AG08396 (cell line): ENCODE results near the gene BCAN.

Experiments
- DNase-seq: peaks from one replicate; pipeline ENCODE4 v3.0.0; 2012; ENCODE audit warnings: low spot score, mixed read lengths

The BCAN gene

DNA sequence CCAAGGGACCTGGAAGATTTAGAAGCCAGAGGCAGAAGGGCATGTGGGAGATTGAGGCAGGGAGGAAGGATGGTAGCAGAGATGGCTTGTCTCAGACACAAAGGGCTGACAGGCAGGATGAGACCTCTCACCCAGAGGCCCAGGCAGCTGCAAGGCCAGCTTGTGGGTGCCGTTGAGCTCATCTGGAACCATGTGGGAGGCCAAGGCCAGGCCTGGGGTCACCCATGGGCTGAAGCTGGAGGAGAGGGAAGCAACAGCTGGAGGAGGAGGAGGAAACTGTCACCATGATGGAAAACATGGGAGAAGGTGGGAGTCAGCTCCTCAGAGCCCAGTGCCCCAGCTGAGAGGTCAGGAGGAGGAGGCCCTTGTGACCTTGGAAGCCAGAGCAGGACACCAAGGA lies 57.1 kb downstream of the BCAN start:
- no peak for DNase-seq

DNA sequence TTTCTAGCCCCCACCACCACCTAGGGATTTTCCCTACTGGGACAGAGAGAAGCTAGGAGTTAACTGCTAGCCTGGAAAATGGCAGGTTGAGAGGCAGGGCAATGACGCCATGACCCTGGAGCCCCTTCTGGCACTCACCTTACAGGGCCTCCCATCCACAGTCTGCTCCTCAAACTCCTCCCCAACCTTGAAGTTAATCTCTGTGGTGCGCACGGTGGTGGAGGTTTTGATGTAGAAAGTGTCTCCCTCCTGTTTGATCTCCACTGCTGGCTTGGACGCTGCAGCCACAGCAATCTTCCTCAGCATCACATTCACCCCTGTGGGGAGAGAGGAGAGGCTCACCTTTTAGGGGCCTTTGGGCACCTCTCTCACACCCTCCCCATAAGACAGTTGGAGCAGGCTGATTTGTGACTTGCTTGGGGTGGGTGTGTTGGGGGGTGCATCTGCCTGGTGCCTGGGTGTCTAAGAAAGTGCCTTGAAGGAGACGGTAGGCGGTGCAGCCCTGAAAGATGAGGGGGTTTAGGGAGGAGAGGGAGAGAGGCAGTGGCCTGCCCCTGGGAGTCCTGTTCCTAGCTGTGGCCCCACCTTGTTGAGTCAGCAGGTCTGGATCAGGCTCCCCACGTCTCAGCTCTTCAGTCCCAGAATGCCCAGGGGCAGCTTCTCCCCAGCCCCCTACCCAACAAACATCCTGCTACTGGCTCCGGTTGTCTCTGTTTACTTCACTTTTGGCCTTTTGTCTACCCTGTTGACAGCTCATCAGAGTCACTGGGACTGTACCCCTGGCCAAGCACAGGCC lies 59.0 kb downstream of the BCAN start:
- DNase-seq, result no peak

DNA sequence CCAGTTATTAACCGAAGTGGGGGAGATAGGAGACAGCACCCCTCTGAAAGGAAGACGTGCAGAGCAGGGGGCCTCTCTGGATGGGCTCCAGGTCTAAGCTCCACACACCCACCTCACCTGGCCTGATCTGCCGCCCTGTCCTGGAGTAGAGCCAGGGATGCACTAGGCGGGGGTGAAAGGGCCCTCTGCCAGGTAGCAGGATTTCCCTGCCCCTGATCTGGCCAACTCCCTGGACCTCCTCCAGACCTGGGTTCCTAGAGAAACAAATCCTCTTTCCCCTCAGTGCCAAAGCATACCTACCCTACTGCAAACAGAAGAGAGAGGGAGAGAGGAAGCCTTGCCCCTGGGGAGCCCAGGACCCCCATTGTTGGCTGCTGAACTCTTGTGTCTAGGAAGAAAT lies 61.4 kb downstream of the BCAN start:
- no peak for DNase-seq

DNA sequence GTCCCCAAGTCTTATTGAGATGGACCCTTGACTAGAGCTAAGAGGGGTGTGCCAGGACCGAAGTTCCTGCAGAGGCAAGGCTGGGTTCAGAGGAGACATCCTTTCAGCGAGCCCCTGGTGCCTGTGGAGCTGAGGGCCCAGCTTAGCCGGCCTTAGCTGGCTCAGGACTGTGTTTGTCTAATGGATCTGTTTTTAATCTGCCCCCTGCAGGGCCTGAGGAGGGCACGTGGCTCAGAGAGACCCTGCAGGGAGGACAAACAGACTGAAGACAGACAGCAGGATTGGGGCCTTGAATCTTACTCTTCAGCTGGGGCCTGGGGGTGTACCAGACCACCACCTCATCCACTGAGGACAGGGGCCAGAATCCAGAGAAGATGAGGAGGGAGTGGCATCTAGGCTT lies 61.8 kb downstream of the BCAN start:
- DNase-seq, result no peak

DNA sequence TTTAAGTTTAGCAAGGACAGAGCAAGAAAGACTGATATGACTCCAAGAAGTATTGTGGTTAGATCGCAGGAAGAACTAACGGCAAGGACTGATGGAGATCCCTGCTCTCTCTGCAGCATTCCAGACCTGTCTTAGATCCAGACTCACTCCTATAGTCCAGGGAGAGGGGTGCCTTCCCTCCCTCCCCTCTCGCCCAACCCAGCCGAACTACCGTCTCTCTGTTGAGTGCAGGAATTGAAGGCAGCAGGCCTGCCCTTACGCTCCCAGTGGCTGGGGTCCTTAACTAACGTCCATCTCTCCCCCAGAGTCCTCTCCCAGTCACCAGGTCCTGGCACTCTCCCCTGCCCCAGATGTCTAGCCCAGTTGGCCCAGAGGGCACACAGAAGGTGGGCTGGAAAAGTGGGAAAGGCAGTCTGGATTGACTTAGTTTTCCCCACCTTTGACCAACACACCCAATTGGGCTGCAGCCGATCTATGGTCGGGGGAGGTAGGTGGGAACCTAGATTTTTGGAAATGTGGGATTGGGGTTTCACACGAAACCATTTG lies 62.3 kb downstream of the BCAN start:
- DNase-seq, result no peak

DNA sequence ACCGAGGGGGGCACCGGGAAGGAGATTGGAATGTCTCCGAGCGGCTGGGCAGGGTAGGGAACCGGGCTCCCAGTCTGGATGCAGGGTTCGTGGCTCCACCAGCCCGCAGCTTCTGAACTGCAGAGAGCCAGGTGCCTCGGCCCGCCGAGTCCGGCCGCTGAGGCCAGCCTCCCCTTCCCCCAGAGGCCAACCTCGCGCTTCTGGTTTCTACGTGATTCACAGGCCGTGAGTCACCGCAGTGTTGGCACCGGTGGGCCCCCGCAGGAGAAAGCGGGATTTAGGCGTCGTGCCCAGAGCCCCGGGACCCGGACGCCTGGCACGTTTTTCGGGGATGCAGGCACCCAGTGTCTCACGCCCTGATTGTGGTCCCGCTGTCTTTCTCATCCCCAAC lies 63.0 kb downstream of the BCAN start:
- DNase-seq, result peak; percentile 70

DNA sequence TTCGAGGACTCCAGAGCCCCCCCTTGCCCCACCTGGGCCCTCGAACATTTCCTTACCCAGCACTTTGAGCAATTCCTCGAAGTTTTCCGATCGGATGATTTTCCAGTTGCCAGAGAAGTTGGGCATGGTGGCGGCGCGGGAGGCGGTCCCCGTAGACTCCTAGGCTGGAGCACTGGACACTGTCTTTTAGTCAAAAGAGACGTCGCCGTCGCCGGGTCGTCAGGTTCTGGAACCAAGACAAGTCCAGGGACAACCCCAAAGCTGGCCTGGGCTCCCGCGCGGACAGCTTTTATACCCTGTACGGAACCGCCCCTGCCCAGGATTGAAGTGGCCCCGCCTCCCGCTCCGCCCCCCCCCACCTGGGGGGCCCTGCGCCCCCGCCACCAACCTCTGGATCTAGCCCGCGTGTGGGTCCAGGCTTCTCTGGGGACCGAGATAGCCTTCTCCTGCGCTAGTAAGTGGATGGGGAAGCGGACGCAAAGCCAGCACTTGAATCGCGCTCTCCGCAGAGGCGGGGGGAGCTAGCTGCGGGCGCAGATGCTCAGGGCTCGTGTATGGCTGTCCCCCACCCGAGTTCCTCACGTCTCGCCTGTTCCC lies 63.5 kb downstream of the BCAN start, which contains the start of gene CRABP2:
TSS of gene CRABP2 (minus strand) at position 263 of the 597 bp plus-strand sequence. CDS start at position 126, 137 bp downstream.
- DNase-seq, result peak; percentile 39

DNA sequence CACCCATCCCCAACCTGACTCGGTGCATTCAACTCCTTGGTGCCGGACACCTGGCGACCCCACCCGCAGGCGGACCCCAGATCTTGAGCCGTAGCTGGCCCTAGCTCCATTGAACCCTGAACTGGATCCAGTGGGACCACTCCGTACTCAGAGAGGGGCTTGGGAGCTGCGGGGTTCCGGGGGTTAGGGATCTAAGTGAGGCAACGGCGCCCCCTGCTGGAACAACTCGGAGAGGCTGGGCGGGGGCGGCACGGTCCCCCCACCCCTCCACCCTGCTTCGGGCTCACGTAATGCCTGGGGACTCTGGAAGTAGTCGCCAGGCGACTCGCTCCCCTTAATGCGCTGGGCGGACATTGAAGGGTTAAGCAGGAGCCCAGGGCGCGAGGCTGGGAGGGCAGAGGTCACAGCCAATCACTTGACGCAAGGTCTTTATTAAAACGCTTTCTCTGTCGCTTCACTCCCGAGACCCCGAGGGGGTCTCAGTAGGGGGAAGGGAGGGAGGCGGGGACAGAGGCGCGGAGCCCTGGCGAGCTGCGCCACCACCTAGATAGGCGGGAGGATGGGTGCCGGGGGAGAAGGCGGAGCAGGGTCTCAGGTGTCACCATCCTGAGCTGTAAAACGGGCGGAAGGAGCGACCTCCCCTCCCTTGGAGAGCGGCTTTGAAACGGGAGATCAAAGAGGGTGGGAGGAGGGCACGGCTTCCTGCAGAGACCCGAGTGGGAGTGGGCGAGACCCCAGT lies 64.2 kb downstream of the BCAN start:
- DNase-seq, result peak; percentile 80

DNA sequence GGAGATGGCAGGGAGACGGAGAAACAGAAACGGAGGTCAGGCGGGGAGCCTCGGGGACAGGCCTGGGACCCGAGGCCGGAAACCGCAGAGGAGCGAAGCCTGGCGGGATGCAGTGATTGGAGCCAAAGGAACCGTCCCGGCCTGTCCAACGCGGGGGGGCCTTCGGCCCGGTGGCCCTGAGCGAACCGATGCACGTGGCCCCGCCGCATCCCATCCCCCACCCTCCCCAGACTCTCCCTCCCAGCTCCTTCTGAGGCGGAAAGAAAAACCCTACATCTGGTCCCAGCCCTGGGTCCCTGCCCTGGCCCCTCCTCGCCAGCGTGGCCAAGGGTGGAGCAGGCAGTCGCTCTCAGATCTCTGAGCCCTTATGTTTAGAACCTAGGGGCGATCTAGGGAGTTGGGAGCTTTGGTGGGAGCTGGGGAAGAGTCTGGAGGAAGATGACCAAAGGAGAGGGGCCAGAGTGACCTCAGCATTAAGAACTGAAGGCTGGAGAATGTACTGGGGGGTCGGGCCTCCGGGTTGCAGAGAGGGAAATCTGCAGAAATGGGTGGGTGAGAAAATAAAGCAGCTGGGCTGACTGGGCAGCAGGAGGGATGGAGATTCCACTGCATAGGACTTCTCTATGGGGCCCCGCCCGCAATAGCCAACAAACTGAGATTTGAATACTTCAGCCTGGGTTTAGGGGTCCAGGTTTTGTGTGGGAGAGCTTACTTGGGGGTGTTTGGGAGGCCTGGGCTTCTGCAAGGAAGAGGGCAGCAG lies 64.9 kb downstream of the BCAN start:
- DNase-seq, result peak; percentile 64

DNA sequence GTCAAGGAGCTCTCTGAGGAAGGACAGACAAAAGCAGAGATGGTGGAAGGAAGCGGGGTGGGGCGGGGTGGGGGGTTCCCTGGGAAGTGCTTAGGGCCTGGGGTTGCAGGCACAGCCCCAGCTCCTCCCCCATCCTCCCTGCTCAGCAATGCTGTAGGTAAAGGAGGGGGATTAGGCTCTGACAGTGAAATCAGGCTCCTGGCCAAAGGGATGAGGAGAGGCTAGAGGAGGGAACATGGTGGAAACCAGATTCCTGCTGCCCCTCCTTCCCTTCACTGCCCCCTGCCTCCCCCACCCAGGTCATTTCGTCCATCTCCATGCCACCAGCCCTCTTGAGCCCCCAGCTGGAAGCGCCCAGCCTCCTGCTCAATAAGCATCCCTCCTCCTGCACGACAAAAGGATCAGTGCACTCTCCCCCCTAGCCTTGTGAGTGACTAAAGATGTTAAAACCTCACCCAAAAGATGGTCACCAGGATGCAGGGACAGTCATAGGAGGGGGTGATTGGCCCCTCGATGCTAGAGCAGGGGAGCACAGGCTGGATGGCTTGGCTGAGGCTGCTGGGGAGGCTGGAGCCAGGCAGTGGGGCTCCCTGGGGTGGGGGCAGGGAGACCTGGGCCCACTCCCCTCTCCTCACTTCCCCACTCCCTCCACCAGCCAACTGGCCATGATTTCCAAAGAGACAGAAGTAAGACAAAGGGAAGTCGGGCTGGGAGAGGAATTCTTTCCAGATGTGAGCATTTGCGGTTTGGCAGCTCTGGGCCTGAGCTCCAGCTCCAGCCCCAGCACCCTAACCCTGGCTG lies 65.7 kb downstream of the BCAN start:
- DNase-seq, result peak; percentile 67

DNA sequence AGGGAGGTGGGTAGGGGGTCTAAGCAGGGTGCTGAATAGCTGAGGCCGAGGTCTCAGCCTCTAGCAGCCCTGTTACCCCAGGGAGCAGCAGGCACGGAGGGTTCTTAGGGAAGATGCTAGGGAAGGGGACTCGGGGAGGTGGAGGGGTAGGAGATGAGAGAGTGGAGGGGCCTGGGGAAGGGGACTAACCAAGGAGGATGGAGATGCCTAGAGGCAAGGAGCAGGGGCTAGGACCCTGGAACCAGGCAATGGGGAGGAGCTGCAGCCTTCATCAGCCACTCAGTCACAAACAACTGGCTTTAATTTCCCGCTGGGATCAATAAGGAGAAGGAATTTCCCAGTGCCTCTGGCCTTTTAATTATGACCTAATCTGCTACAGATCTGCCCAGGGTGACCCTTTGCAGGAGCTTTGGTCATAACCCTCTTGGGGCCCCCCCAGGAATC lies 66.3 kb downstream of the BCAN start:
- DNase-seq, result no peak

DNA sequence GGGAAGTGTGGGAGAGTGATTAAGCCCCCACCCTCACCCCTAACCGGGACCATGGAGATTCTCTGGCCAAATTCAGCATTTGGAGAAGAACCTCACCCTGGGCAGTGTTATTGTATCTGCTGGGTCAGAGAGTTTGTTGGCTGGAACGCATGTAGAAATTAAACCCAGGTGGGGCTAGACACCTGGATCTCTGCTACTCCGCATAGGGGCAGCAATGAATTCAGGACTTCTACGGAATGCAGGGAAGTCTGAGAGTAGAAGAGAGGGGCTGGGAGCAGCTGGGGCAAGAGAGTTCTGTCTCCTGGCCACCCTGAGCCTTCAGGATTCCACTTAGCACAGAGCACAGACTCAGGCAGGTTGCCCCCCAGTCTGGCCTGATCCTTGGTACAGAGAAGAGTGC lies 67.1 kb downstream of the BCAN start:
- no peak for DNase-seq
